22Rv1 (cell line): ENCODE results near the gene RTN4R.

ENCODE experiments used
- ZFX ChIP-seq: fragments of 450-650 bp; IDR thresholded peaks from 2 replicates; pipeline ENCODE4 v1.6.1; 2017; ENCODE audit warnings: antibody characterized with exemption, borderline replicate concordance
- TF ChIP-seq, protein P1 (sequence below): fragments of 450-650 bp; IDR thresholded peaks from 2 replicates; pipeline ENCODE4 v1.5.1; 2017; ENCODE audit warnings: mild to moderate bottlenecking

DNA sequence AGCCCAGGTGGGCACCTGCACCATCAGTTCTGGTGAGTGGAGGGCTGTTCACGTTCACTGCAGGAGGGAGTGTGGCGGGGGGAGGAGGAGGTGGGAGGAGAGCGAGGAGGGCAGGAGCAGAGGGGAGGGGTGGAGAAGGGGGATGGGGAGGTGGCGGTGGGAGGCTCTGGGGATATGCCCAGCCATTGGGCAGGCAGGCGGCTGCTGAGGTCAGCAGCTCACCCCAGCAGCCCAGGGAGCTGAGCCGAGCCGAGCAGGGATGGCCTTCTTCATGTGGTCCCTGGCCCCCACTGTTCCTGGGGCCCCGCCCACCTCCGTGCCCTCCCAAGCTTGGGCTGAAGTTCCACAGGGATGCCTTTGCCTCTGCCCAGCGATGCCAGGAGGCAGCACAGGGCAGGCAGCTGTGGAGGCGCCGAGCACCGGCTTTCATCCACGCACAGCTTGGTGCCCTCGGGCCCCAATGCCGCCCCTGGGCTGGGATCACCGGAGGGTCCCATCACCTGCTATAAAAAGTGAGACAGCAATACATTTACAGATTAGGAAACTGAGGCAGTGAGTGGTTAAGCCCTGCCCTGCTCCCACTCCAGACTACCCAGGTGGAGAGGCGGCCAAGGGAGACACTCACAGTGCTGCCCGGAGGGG, 21.6 kb downstream of the RTN4R start:
- TF ChIP-seq, protein P1, sequence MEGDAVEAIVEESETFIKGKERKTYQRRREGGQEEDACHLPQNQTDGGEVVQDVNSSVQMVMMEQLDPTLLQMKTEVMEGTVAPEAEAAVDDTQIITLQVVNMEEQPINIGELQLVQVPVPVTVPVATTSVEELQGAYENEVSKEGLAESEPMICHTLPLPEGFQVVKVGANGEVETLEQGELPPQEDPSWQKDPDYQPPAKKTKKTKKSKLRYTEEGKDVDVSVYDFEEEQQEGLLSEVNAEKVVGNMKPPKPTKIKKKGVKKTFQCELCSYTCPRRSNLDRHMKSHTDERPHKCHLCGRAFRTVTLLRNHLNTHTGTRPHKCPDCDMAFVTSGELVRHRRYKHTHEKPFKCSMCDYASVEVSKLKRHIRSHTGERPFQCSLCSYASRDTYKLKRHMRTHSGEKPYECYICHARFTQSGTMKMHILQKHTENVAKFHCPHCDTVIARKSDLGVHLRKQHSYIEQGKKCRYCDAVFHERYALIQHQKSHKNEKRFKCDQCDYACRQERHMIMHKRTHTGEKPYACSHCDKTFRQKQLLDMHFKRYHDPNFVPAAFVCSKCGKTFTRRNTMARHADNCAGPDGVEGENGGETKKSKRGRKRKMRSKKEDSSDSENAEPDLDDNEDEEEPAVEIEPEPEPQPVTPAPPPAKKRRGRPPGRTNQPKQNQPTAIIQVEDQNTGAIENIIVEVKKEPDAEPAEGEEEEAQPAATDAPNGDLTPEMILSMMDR, result no peak
- no peak for TF ChIP-seq ZFX
